Head of caudate nucleus (tissue), 42 donors: ENCODE results near the gene RPL9.
"Not testable (repeated sequence)": the region's sequence is repeated elsewhere in the genome, so short reads cannot be mapped to it uniquely, and the experiment has no call there.

Experiments
- DNase-seq, 42 donors: peaks; one replicate each; pipeline versions ENCODE4 v3.0.0 to v3.0.0-alpha.2; 2020 to 2021; ENCODE audit warnings: mixed read lengths in 7 of 42
- intact Hi-C: fragments of 100-400 bp; cut with DNase I; formaldehyde crosslinking; loops from one replicate; pipeline ENCODE4 v1.15.0; 2022

The RPL9 gene

GRCh38 chr4:39435659-39436563 lies 22.8 kb downstream of the RPL9 start:
- DNase-seq: no peak
- intact Hi-C loops: no loop called here

DNA sequence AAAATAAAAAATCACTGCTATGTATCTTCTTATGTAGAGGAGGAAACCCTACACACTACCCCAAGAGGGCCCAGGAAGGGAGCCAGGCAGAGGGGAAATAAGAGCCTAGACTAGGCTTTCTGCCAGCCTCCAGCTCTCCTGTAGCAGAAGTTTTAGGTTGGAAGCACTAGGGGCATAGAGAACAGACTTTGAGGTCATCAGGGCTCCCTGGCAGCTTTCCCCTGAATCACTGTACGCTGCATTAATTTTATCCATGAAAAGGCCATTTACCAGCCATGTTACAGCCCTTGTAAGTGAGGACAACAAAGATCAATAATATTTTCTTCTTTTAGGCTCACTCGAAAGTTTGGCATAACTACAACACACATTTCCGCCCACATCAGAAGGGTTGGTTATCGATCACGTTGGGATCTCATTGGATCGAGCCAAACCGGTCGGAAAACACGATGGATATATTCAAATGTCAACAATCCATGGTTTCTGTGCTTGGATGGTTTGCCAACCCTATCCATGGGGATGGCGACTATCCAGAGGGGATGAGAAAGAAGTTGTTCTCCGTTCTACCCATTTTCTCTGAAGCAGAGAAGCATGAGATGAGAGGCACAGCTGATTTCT lies 24.7 kb downstream of the RPL9 start:
- no peak for DNase-seq
- intact Hi-C loops: no loop called here

- intact Hi-C loops: no loop called here
- peak in 1 of 42 donors; percentile 0 for DNase-seq
These were observed 29.0 kb downstream of the RPL9 start for GRCh38 chr4:39429476-39430334.

DNA sequence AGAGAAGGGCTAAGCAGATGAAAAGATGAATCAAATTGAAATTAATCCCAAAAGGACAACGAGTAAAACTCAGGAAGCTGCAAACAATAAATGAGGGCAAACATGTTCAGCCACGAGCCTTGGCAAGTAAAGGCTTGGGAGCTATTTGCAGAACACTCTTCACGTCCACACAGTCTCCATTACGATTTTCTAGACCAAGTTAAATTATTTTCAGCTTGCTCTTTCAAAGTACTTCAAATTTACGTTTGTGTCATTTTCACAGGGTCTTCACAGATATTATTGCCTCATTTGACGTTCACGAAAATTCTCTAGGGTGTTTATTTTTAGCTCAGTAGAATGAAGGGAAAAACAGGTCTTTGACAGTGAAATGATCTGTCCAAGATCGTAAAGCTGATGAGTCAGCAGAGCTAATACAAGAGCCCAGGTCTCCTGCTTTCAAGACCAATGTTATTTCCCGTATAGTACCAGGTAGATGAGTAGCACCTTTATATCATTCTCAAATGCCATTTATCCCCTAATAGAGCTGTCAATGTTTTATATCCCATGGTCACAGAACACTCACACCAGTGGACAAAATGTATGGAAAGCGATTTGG lies 31.1 kb downstream of the RPL9 start:
- DNase-seq: peak in 1 of 42 donors; percentile 15
- intact Hi-C loops: no loop called here

GRCh38 chr4:39426728-39427127 lies 32.0 kb downstream of the RPL9 start:
- intact Hi-C loops: no loop called here
- DNase-seq: peak in 1 of 42 donors; percentile 2

GRCh38 chr4:39425297-39425696 lies 33.4 kb downstream of the RPL9 start:
- DNase-seq: peak in 1 of 42 donors; percentile 5
- intact Hi-C loops: not testable (repeated sequence)

DNA sequence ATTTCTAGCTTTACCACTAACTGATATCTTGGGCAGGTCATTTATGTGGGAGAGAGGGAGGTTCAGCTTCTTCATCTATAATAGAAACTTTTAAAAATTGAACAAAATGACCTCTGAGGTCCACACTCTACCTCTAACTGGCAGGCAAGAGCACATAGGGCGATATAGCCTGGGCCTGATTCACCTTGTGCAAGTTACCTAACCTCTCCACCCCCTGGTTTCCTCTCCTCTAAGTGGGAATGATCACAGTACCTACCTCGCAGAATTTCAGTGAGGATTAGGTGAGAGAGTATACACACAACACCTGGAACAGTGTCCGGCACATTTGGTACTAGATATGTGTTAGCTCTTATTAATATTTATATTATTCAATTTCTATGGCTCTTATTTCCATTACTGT lies 36.5 kb downstream of the RPL9 start:
- intact Hi-C loops: no loop called here
- peak in 1 of 42 donors; percentile 10 for DNase-seq

- intact Hi-C loops: no loop called here
- no peak for DNase-seq
These were observed 42.9 kb downstream of the RPL9 start for GRCh38 chr4:39415678-39416283.

GRCh38 chr4:39411561-39411960 lies 47.2 kb downstream of the RPL9 start:
- intact Hi-C loops, DNase-seq: not testable (repeated sequence)

- DNase-seq: no peak
- intact Hi-C loops: no loop called here
These were observed 48.3 kb downstream of the RPL9 start for GRCh38 chr4:39410415-39410814.

GRCh38 chr4:39407584-39407885 lies 51.2 kb downstream of the RPL9 start:
- intact Hi-C loops: no loop called here
- DNase-seq: no peak

DNA sequence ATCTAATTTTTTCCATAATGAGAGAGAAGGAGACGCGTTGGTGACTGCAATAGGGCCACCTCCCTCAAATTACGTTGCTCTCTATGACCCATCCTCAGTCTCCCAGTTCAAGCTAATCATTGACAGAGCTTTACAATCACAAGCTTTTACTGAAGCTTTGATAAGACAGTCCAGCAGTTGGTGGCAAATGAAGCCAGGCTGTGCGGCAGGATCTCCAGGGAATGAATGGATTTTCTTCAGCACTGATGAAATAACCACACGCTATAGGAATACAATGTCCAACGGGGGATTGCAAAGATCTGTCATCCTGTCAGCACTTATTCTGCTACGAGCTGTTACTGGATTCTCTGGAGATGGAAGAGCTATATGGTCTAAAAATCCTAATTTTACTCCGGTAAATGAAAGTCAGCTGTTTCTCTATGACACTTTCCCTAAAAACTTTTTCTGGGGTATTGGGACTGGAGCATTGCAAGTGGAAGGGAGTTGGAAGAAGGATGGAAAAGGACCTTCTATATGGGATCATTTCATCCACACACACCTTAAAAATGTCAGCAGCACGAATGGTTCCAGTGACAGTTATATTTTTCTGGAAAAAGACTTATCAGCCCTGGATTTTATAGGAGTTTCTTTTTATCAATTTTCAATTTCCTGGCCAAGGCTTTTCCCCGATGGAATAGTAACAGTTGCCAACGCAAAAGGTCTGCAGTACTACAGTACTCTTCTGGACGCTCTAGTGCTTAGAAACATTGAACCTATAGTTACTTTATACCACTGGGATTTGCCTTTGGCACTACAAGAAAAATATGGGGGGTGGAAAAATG lies 51.7 kb downstream of the RPL9 start, which contains the start of gene KLB:
Gene KLB, plus strand, starts transcription at position 168 of the 821 bp plus-strand sequence. Its CDS starts 20 bp downstream, at position 188.
- DNase-seq: no peak
- intact Hi-C loops: no loop called here
